SIG-M5 treated with dmso at 0.1 percent for 504 hours (cell line): ENCODE data around the gene PELI2.

Source experiments
- DNase-seq: peaks from one replicate; lab custom pipeline; 2025; ENCODE audit not compliant: unreplicated experiment; lab: John Stamatoyannopoulos, UW

The PELI2 gene

GRCh38 chr14:56199095-56199981, 81.1 kb downstream of the PELI2 start:
- DNase-seq, result no peak

- DNase-seq, result no peak
Observed at GRCh38 chr14:56199982-56200577, 81.9 kb downstream of the PELI2 start.

GRCh38 chr14:56202256-56202655, 84.0 kb downstream of the PELI2 start:
- DNase-seq, result no peak

- peak; percentile 23 for DNase-seq
Observed at GRCh38 chr14:56205881-56206280, 87.7 kb downstream of the PELI2 start.

- DNase-seq, result no peak
Observed at GRCh38 chr14:56206596-56206995, 88.4 kb downstream of the PELI2 start.

- no peak for DNase-seq
Observed at GRCh38 chr14:56207626-56208292, 89.5 kb downstream of the PELI2 start.

- no peak for DNase-seq
Observed at GRCh38 chr14:56208520-56208919, 90.3 kb downstream of the PELI2 start.

GRCh38 chr14:56210571-56210970, 92.4 kb downstream of the PELI2 start:
- no peak for DNase-seq

GRCh38 chr14:56211084-56211483, 92.9 kb downstream of the PELI2 start:
- no peak for DNase-seq

GRCh38 chr14:56211844-56212243, 93.6 kb downstream of the PELI2 start:
- DNase-seq, result no peak

GRCh38 chr14:56212521-56212920, 94.3 kb downstream of the PELI2 start:
- no peak for DNase-seq

- no peak for DNase-seq
Observed at GRCh38 chr14:56213306-56213705, 95.1 kb downstream of the PELI2 start.

GRCh38 chr14:56215180-56215579, 97.0 kb downstream of the PELI2 start:
- no peak for DNase-seq

GRCh38 chr14:56216626-56217379, 98.6 kb downstream of the PELI2 start:
- DNase-seq, result no peak

- DNase-seq, result no peak
Observed at GRCh38 chr14:56217380-56218045, 99.3 kb downstream of the PELI2 start.

- DNase-seq, result no peak
Observed at GRCh38 chr14:56219666-56220413, 101.6 kb downstream of the PELI2 start.

GRCh38 chr14:56221382-56222128, 103.3 kb downstream of the PELI2 start:
- no peak for DNase-seq

GRCh38 chr14:56224229-56224628, 106.0 kb downstream of the PELI2 start:
- DNase-seq, result no peak
